Calu3 (cell line): ENCODE results near the gene EPDR1. TPM values are rescaled to one million over a fixed set of nuclear protein-coding genes. Genes with fewer than 3 reads are reported as not detected.

Experiments used
- BruUV-seq: library from RNA; stranded (reverse); fragments of 400-500 nt; replicated peaks from 2 replicates; lab custom pipeline; 2021; lab: Mats Ljungman, UMichigan
- CTCF ChIA-PET: fragments of 300-600 bp; sonication (Branson Sonifier 250); formaldehyde crosslinking; loops from one replicate; lab custom pipeline; 2022; ENCODE audit warnings: antibody characterized with exemption; lab: Charles Lee
- DNase-seq: peaks from one replicate; pipeline ENCODE4 v3.0.0; 2022
- H3K27ac Mint-ChIP-seq: one replicate; pipeline ENCODE4 v1.8.0; 2022; ENCODE audit warnings: mixed read lengths; ENCODE audit not compliant: unreplicated experiment
- H3K27me3 Mint-ChIP-seq: one replicate; pipeline ENCODE4 v1.8.0; 2022; ENCODE audit warnings: mixed read lengths; ENCODE audit not compliant: unreplicated experiment
- H3K36me3 Mint-ChIP-seq: one replicate; pipeline ENCODE4 v1.8.0; 2022; ENCODE audit warnings: mild to moderate bottlenecking, moderate library complexity, mixed read lengths; ENCODE audit not compliant: insufficient read depth, unreplicated experiment
- H3K4me1 Mint-ChIP-seq: one replicate; pipeline ENCODE4 v1.8.0; 2022; ENCODE audit warnings: mild to moderate bottlenecking, low read depth, mixed read lengths; ENCODE audit not compliant: unreplicated experiment
- H3K4me3 Mint-ChIP-seq: one replicate; pipeline ENCODE4 v1.8.0; 2022; ENCODE audit warnings: mild to moderate bottlenecking, low read depth, moderate library complexity, mixed read lengths; ENCODE audit not compliant: unreplicated experiment
- H3K9me3 Mint-ChIP-seq: one replicate; pipeline ENCODE4 v1.8.0; 2022; ENCODE audit warnings: low read depth, mixed read lengths; ENCODE audit not compliant: unreplicated experiment
- intact Hi-C: fragments of 100-400 bp; cut with micrococcal nuclease; formaldehyde crosslinking; loops from one replicate; pipeline ENCODE4 v1.10.0; 2022; ENCODE audit not compliant: unreplicated experiment
- total RNA-seq: library from RNA; stranded (reverse); gene quantifications from 2 replicates; pipeline ENCODE4 v1.2.3, GENCODE V29; 2022
- TF ChIP-seq, protein P1 (sequence below): fragments of 200-600 bp; IDR thresholded peaks from one replicate; pipeline ENCODE4 v1.8.0; 2022; ENCODE audit warnings: antibody characterized with exemption; ENCODE audit not compliant: unreplicated experiment

Gene EPDR1
- total RNA-seq, 1 experiment from 2014 or later = 60.5 TPM

DNA sequence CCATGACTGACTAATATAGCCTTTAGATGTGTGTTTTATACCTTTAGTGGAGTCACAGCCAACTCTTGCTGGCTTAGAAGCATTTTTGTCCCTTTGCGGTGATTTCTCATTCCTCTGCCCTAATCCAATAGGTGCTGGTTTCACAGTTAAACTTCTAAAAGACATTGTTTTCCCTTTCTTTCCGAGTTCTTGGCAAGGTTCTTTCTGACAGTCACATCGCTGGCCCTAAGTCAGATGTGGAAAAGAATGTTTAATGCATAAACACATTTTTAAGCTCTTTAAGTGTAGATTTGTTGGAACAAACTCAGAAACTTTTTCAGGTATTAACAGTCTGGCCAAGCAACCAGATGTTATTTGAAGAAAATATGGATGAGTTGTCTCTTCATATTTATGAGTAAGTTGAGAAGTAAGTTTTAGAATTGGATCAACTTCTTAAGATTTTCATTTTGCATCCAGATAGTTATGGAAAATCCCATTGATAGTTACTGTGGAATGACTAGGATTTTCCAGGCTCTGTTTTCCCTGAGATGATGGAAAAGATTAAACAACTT is 4.1 kb downstream of the EPDR1 start:
- no peak overlapping the region for H3K4me3 Mint-ChIP-seq
- H3K9me3 Mint-ChIP-seq = peaks cover 3% of the 10 kb centered on the region
- H3K27me3 Mint-ChIP-seq = peaks cover 5% of the 10 kb centered on the region
- intact Hi-C loops = loop anchor here (5.0 kb wide), 1 partner anchor 63 kb away; no protein-coding TSS in a partner anchor
- no TSS peak for BruUV-seq
- no peak for DNase-seq
- TF ChIP-seq, protein P1, sequence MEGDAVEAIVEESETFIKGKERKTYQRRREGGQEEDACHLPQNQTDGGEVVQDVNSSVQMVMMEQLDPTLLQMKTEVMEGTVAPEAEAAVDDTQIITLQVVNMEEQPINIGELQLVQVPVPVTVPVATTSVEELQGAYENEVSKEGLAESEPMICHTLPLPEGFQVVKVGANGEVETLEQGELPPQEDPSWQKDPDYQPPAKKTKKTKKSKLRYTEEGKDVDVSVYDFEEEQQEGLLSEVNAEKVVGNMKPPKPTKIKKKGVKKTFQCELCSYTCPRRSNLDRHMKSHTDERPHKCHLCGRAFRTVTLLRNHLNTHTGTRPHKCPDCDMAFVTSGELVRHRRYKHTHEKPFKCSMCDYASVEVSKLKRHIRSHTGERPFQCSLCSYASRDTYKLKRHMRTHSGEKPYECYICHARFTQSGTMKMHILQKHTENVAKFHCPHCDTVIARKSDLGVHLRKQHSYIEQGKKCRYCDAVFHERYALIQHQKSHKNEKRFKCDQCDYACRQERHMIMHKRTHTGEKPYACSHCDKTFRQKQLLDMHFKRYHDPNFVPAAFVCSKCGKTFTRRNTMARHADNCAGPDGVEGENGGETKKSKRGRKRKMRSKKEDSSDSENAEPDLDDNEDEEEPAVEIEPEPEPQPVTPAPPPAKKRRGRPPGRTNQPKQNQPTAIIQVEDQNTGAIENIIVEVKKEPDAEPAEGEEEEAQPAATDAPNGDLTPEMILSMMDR = no peak
- CTCF ChIA-PET = no interaction called here
- H3K4me1 Mint-ChIP-seq = peaks cover 29% of the 10 kb centered on the region
- H3K27ac Mint-ChIP-seq = no peak overlapping the region
- H3K36me3 Mint-ChIP-seq = peaks cover 19% of the 10 kb centered on the region

DNA sequence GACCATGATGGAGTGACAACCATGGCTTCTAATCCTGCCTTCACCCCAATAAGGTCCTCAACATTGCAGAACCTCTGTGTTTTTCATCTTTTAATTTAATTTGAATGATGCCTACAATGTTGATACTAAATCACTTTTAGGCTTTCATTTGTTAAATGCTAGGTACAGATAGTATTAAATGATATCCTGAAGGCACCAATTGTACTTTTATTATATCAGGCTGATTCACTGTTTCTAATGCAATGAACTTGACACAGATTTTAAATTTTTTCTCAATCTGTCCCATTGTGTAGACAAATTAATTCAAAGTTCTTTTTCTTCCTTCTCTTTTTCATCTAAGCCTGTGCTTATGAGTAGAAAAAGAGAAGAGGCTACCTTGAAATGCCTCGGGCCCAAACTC is 5.2 kb downstream of the EPDR1 start:
- no peak for DNase-seq
- intact Hi-C loops = no loop called here
- H3K4me3 Mint-ChIP-seq = no peak overlapping the region
- H3K9me3 Mint-ChIP-seq = peaks cover 3% of the 10 kb centered on the region
- no peaks in the 10 kb centered on the region for H3K27me3 Mint-ChIP-seq
- H3K36me3 Mint-ChIP-seq = peaks cover 15% of the 10 kb centered on the region
- no TSS peak for BruUV-seq
- no peak overlapping the region for H3K27ac Mint-ChIP-seq
- CTCF ChIA-PET = no interaction called here
- peaks cover 19% of the 10 kb centered on the region for H3K4me1 Mint-ChIP-seq
- TF ChIP-seq, protein P1 = no peak

DNA sequence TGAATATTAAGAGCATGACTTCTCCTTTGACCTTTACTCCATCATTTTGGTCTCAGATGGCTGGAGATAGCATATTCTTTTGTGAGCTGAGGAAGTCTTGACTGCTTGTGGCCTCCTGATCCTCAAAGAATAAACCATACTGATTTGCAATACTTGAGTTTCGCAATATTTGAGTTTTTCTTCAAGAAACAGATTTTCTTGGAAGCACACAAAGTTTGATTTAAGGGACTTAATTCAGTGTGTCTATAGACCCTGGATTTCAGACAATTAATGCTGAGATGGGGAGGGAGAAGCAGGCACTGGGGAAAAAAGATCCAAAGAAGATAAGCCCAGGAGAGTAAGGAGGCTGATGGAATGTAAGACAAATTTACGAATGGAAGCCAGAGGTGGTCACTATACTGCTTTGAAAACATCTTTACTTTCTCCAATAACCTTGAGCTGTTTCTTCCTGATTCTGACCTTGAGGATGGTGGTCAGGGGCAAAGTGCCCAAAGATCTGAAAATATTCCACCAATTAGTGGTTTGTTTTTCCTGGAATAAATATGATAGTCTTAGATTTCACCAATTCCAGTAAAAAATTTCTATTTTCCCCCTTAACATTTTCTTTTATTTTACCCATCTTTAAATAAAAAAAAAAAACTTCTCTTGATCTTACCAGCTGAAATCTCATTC is 7.5 kb downstream of the EPDR1 start:
- CTCF ChIA-PET = no interaction called here

DNA sequence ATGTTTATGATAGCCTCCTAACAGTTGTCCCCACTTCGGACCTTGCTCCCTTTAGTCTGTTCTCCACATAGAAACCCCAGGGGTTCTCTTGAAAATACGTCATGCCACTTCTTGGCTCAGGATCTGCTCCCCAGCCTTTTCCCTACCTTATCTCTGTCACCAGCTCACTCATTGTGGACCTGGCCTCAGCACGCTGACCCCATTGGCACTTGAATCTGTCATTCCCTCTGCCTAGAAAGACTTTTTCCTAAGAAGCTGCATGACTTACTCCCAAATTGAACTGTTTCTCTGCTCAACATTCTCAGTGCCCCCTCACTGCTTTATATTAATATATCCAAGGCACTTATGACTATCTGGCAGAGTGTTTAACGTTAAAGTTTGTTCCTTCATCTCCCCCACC is 8.4 kb downstream of the EPDR1 start:
- H3K27me3 Mint-ChIP-seq = no peaks in the 10 kb centered on the region
- H3K4me3 Mint-ChIP-seq = no peak overlapping the region
- H3K27ac Mint-ChIP-seq = no peak overlapping the region
- TF ChIP-seq, protein P1 = no peak
- no peaks in the 10 kb centered on the region for H3K4me1 Mint-ChIP-seq
- BruUV-seq = no TSS peak
- H3K36me3 Mint-ChIP-seq = no peaks in the 10 kb centered on the region
- no peaks in the 10 kb centered on the region for H3K9me3 Mint-ChIP-seq
- intact Hi-C loops = no loop called here
- DNase-seq = no peak
- CTCF ChIA-PET = no interaction called here

More for the DNA sequence above, 7.5 kb downstream of the EPDR1 start:
- Mint-ChIP-seq H3K27ac (no peak overlapping the region), H3K9me3 (peaks cover 2% of the 10 kb centered on the region), H3K4me1 (peaks cover 5% of the 10 kb centered on the region), H3K27me3 (no peaks in the 10 kb centered on the region), H3K36me3 (no peaks in the 10 kb centered on the region), H3K4me3 (no peak overlapping the region)
- no peak for DNase-seq
- intact Hi-C loops = no loop called here
- TF ChIP-seq, protein P1 = no peak
- BruUV-seq = no TSS peak
